NT2/D1 (cell line): Measurements from ENCODE around the gene KMT2D.

Source experiments
- DNase-seq: peaks from one replicate; pipeline ENCODE4 v3.0.0-alpha.2; 2011; ENCODE audit warnings: low read depth, low spot score
- H3K27me3 ChIP-seq: 2 replicates; pipeline ENCODE4 v1.6.0; 2011; ENCODE audit warnings: mild to moderate bottlenecking; ENCODE audit not compliant: insufficient read length, insufficient read depth
- H3K36me3 ChIP-seq: 2 replicates; pipeline ENCODE4 v1.6.1; 2011; ENCODE audit warnings: mild to moderate bottlenecking, low read length, mixed read lengths; ENCODE audit not compliant: insufficient read depth, insufficient read length
- H3K4me1 ChIP-seq: 2 replicates; pipeline ENCODE4 v1.5.1; 2011; ENCODE audit not compliant: insufficient read depth, insufficient read length
- H3K4me3 ChIP-seq: 2 replicates; pipeline ENCODE4 v1.5.1; 2011; ENCODE audit warnings: low read depth; ENCODE audit not compliant: insufficient read length
- H3K9ac ChIP-seq: 2 replicates; pipeline ENCODE4 v1.6.0; 2011; ENCODE audit warnings: low read depth; ENCODE audit not compliant: insufficient read length
- H3K9me3 ChIP-seq: 2 replicates; pipeline ENCODE4 v1.5.1; 2011; ENCODE audit warnings: mild to moderate bottlenecking, low read length; ENCODE audit not compliant: insufficient read depth
- SUZ12 ChIP-seq: IDR thresholded peaks from 2 replicates; pipeline ENCODE4 v1.6.1; 2011; ENCODE audit not compliant: insufficient read length, insufficient read depth; ENCODE audit errors: extremely low read depth
- YY1 ChIP-seq: IDR thresholded peaks from 2 replicates; pipeline ENCODE4 v1.6.1; 2011; ENCODE audit not compliant: insufficient read length, insufficient read depth
- ZNF274 ChIP-seq: IDR thresholded peaks from 2 replicates; pipeline ENCODE4 v1.6.1; 2011; ENCODE audit warnings: mild to moderate bottlenecking, low read depth, low read length

The KMT2D gene

DNA sequence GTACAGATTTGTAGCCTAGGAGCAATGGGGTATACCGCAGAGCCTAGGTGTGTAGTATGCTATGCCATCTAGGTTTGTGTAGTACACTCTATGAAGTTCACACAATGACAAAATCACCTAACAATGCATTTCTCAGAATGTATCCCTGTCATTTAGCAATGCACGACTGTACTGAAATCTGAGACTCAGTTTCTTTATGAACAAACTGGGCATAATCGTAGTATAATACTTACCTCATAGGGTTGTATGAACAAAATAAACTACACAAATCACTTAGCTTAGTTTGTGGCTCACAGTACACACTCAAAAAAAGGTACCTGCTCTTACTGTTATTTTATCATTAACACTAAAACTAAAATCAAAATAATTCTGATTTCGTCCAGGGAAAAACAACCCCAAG, 35.1 kb downstream of the KMT2D start:
- no peaks in the 10 kb centered on the region for H3K9me3 ChIP-seq
- no peak for TF ChIP-seq ZNF274
- no peak for TF ChIP-seq SUZ12
- TF ChIP-seq YY1: no peak
- H3K9ac ChIP-seq: no peak overlapping the region
- no peaks in the 10 kb centered on the region for H3K27me3 ChIP-seq
- H3K4me3 ChIP-seq: no peak overlapping the region
- H3K4me1 ChIP-seq: no peaks in the 10 kb centered on the region
- DNase-seq: no peak
- peaks cover 99% of the 10 kb centered on the region for H3K36me3 ChIP-seq

DNA sequence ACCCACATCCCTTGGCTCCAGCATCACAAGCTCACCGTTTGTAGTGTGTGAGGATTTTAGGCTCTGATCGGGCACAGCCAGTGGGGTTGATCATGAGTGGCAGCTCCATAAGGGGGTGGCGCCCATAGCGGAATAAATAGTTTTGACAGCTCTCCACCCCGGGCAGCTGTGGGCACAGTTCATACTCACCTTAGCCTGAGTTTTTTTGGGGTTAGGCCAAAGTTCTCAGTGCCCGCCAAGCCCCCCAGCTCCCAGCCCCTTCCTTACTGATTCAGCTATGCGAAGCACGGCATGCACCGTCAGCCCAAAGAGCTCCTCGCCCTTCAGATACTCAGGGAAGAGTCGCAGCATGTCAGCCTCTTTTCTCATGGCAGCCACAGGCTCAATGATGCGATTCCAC, 36.1 kb downstream of the KMT2D start:
- DNase-seq: no peak
- H3K36me3 ChIP-seq: peaks cover 90% of the 10 kb centered on the region
- H3K4me3 ChIP-seq: no peak overlapping the region
- H3K27me3 ChIP-seq: no peaks in the 10 kb centered on the region
- no peaks in the 10 kb centered on the region for H3K9me3 ChIP-seq
- TF ChIP-seq ZNF274 (no peak), YY1 (no peak), SUZ12 (no peak)
- H3K4me1 ChIP-seq: no peaks in the 10 kb centered on the region
- H3K9ac ChIP-seq: no peak overlapping the region

DNA sequence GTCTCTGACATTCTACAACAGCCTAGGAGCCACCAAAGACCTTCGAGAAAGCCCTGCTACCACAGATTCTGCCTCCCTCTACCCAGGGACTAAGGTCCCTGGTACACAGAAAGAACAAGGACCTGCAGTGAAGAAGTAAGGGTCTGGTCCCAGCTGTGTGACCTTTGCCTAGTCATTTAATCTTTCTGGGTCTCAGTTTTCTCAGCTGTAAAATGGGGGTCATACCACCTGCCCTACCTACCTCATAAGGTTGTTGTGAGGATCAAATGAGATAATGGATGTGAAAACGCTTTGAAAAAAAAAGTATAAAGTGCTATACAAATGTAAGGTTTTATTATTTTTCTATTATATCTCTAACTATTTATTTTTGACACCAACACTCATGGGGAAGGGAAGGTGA, 36.8 kb downstream of the KMT2D start:
- no peaks in the 10 kb centered on the region for H3K4me1 ChIP-seq
- H3K36me3 ChIP-seq: peaks cover 83% of the 10 kb centered on the region
- no peak overlapping the region for H3K9ac ChIP-seq

DNA sequence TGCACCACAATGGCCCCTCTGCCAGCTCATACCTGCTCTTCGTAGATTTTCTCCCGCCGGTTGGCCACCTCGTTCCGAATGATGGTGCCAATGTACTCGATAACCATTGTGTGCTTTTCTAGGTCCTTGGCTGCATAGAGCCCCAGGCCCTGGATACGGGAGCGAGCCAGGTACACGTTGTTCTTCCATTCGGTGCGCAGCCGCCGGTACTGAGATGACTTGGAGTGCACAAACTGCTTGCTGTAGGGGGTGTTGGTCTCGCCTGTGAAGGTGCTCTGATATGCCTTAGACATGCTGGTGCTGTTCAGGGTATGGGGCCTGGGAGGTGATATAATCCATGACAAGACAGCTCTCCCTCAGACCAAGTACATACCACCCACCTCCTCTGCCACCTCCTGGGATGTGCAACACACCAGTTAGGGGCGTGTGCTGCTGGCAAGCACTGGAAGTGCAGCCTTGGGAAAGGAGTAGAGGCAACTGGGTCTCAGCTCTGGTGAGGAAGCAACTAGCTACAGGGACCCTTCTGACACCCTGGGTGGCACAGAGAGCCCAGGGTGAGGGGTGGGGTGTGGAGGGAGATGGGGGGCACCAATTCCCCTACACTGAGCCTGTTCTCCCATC, 37.9 kb downstream of the KMT2D start:
- peaks cover 71% of the 10 kb centered on the region for H3K36me3 ChIP-seq
- no peak for DNase-seq
- TF ChIP-seq YY1: no peak
- no peak for TF ChIP-seq ZNF274
- no peak for TF ChIP-seq SUZ12
- no peaks in the 10 kb centered on the region for H3K27me3 ChIP-seq
- no peak overlapping the region for H3K9ac ChIP-seq
- no peak overlapping the region for H3K4me3 ChIP-seq
- H3K9me3 ChIP-seq: no peaks in the 10 kb centered on the region
- H3K4me1 ChIP-seq: no peaks in the 10 kb centered on the region

More for the DNA sequence above, 36.8 kb downstream of the KMT2D start:
- Histone ChIP-seq H3K9me3 (no peaks in the 10 kb centered on the region), H3K4me3 (no peak overlapping the region), H3K27me3 (no peaks in the 10 kb centered on the region)
- DNase-seq: no peak
- TF ChIP-seq YY1: no peak
- TF ChIP-seq ZNF274: no peak
- TF ChIP-seq SUZ12: no peak

DNA sequence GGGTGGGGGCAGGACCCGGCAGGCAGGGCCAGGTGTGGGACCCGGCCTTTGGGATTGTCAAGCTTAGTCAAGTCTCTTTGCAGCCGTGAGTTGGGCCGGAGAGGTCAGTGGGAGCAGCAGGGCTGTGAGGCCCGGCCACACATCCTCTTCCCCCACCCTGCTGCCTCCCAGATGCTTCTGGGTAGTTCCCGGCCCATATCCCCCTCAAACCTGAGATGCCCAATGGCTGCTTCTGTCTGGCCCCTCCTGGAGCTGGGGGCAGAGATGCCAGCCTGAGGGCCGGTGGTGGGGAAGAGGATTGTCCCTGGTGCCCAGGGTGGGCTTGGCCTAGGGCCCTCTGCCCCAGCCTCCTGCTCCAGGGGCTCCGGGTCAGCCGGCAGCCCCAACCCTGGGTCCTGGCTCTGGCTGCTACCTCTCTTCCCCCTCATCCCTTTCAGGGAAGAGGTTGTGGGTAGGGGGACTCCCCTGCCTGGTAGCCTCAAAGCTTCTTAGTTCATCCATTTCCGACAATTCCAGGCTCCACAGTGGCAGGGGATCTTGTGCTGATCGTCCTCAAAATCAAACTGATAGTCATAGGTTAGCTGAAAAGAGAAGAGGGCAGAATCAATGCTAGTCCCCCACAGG, 39.2 kb downstream of the KMT2D start:
- no peaks in the 10 kb centered on the region for H3K27me3 ChIP-seq
- TF ChIP-seq SUZ12 (no peak), YY1 (no peak), ZNF274 (no peak)
- no peaks in the 10 kb centered on the region for H3K9me3 ChIP-seq
- H3K4me3 ChIP-seq: no peak overlapping the region
- DNase-seq: no peak
- H3K36me3 ChIP-seq: peaks cover 59% of the 10 kb centered on the region
- H3K4me1 ChIP-seq: no peaks in the 10 kb centered on the region
- H3K9ac ChIP-seq: no peak overlapping the region

DNA sequence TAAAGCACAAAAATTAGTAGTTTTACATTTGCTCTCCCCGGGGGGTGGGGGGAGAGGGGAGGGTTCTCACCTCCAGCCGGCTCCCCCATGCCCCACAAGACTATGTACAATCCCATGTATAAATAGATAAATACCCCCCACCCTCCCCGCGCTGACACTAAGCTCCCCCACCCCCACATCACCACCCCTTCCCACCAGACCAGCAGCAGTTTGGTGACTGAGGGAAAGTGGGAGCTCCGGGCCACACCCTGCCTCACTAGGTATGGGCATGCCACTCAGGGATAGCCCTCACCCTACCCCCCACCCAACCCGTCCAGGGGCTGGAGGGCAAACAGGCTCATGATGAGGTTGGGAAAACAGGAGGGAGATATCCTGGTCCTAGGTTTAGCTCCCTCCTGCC, 40.2 kb downstream of the KMT2D start:
- Histone ChIP-seq H3K4me1 (no peaks in the 10 kb centered on the region), H3K27me3 (no peaks in the 10 kb centered on the region), H3K36me3 (peaks cover 49% of the 10 kb centered on the region), H3K4me3 (no peak overlapping the region), H3K9me3 (no peaks in the 10 kb centered on the region), H3K9ac (no peak overlapping the region)
- DNase-seq: no peak
- TF ChIP-seq YY1 (no peak), SUZ12 (no peak), ZNF274 (no peak)

DNA sequence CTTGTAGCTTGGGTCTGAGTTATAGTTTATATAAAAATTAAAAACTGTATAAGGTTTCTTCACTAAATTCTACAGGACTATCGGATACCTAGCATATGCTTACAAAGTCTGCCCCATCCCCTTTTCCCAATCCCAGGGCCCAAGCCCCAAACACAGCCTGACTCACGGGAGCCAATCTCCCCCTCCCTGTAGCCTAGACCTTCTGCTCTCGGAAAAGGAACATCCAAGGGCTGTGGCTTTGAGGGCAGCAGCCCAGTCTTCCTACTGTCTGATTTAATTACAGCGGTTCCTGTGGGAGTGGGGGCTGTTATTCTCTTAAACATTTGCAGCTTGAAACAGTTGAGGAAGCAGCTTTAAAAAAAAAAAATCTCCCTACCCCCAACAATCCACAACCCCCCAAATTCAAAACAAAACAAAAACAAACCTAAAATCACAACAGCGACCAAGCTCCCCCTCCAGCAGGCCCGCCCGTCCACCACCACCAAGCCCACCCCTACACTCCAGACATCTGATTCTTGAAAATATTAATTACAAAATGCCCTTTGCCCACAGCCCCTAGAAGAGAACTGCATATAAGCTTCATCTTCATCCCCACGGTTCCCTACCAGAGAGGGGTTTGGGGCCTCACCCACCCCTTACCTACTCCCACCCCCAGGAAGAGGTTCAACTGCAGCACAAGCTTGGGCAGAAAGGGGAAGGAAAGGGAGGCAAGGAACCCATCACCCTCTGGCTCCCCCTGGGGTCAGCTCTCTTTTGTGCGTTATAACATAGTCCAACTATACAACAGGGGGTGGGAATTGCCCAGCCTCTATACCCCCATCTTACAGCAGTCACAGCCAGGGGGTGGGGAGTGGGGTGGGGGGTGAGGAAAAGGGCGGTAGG, 40.9 kb downstream of the KMT2D start:
- Histone ChIP-seq H3K9ac (no peak overlapping the region), H3K27me3 (no peaks in the 10 kb centered on the region), H3K4me3 (no peak overlapping the region), H3K36me3 (peaks cover 42% of the 10 kb centered on the region), H3K9me3 (no peaks in the 10 kb centered on the region), H3K4me1 (no peaks in the 10 kb centered on the region)
- no peak for DNase-seq
- no peak for TF ChIP-seq YY1
- no peak for TF ChIP-seq SUZ12
- TF ChIP-seq ZNF274: no peak
